NCI-H187 treated with DMSO at 0.1 percent for 48 hours (cell line): ENCODE results near the gene GRIK1.

Source experiments
- DNase-seq: peaks from one replicate; lab custom pipeline; 2025; lab: John Stamatoyannopoulos, UW

Gene GRIK1

GRCh38 chr21:29718081-29718815, 221.5 kb downstream of the GRIK1 start:
- DNase-seq, result no peak

GRCh38 chr21:29717659-29718058, 222.1 kb downstream of the GRIK1 start:
- no peak for DNase-seq

GRCh38 chr21:29716753-29717152, 223.0 kb downstream of the GRIK1 start:
- DNase-seq, result no peak

- no peak for DNase-seq
These were observed 224.7 kb downstream of the GRIK1 start for GRCh38 chr21:29715089-29715488.

- no peak for DNase-seq
These were observed 227.0 kb downstream of the GRIK1 start for GRCh38 chr21:29712818-29713217.

- no peak for DNase-seq
These were observed 228.6 kb downstream of the GRIK1 start for GRCh38 chr21:29711236-29711635.

- no peak for DNase-seq
These were observed 229.3 kb downstream of the GRIK1 start for GRCh38 chr21:29710498-29710897.

- DNase-seq, result no peak
These were observed 231.4 kb downstream of the GRIK1 start for GRCh38 chr21:29708401-29708800.

GRCh38 chr21:29704719-29705118, 235.1 kb downstream of the GRIK1 start:
- no peak for DNase-seq

- no peak for DNase-seq
These were observed 238.1 kb downstream of the GRIK1 start for GRCh38 chr21:29701676-29702075.

GRCh38 chr21:29697555-29698193, 242.1 kb downstream of the GRIK1 start:
- DNase-seq, result no peak

- no peak for DNase-seq
These were observed 242.9 kb downstream of the GRIK1 start for GRCh38 chr21:29696937-29697336.

GRCh38 chr21:29691616-29692491, 247.9 kb downstream of the GRIK1 start:
- no peak for DNase-seq

GRCh38 chr21:29689753-29690152, 250.0 kb downstream of the GRIK1 start:
- no peak for DNase-seq

- no peak for DNase-seq
These were observed 255.7 kb downstream of the GRIK1 start for GRCh38 chr21:29684106-29684505.

GRCh38 chr21:29682800-29683199, 257.0 kb downstream of the GRIK1 start:
- DNase-seq, result no peak

- no peak for DNase-seq
These were observed 259.5 kb downstream of the GRIK1 start for GRCh38 chr21:29680273-29680672.

- no peak for DNase-seq
These were observed 261.2 kb downstream of the GRIK1 start for GRCh38 chr21:29678626-29679025.

- DNase-seq, result no peak
These were observed 262.5 kb downstream of the GRIK1 start for GRCh38 chr21:29677326-29677725.

- DNase-seq, result no peak
These were observed 263.4 kb downstream of the GRIK1 start for GRCh38 chr21:29676395-29676794.

GRCh38 chr21:29675451-29675850, 264.3 kb downstream of the GRIK1 start:
- no peak for DNase-seq

GRCh38 chr21:29674343-29674742, 265.5 kb downstream of the GRIK1 start:
- no peak for DNase-seq

- no peak for DNase-seq
These were observed 266.6 kb downstream of the GRIK1 start for GRCh38 chr21:29673096-29673610.
